GM21381 (cell line): ENCODE data around the gene ZNF398.

Source experiments
- ATAC-seq: cut with Tn5 transposase; IDR thresholded peaks from one replicate; pipeline ENCODE4 v1.9.1; 2021; ENCODE audit warnings: mild to moderate bottlenecking, moderate library complexity; ENCODE audit not compliant: unreplicated experiment

ZNF398 gene

GRCh38 chr7:149147752-149148653 lies 750 bp downstream of the ZNF398 start:
- ATAC-seq, result peak; percentile 30

- no peak for ATAC-seq
Observed at GRCh38 chr7:149150981-149151380, 3.7 kb downstream of the ZNF398 start.

- ATAC-seq, result no peak
Observed at GRCh38 chr7:149153346-149153745, 6.1 kb downstream of the ZNF398 start.

GRCh38 chr7:149154056-149154455 lies 6.8 kb downstream of the ZNF398 start:
- ATAC-seq, result no peak

- no peak for ATAC-seq
Observed at GRCh38 chr7:149156898-149157297, 9.6 kb downstream of the ZNF398 start.

GRCh38 chr7:149161241-149161848 lies 14.1 kb downstream of the ZNF398 start:
- no peak for ATAC-seq

- no peak for ATAC-seq
Observed at GRCh38 chr7:149166142-149166541, 18.9 kb downstream of the ZNF398 start.

- ATAC-seq, result no peak
Observed at GRCh38 chr7:149166630-149167352, 19.5 kb downstream of the ZNF398 start.

GRCh38 chr7:149171892-149172533 lies 24.8 kb downstream of the ZNF398 start:
- ATAC-seq, result no peak

- no peak for ATAC-seq
Observed at GRCh38 chr7:149172534-149172920, 25.3 kb downstream of the ZNF398 start.

- no peak for ATAC-seq
Observed at GRCh38 chr7:149175150-149175549, 27.9 kb downstream of the ZNF398 start.

- ATAC-seq, result no peak
Observed at GRCh38 chr7:149179241-149179640, 32.0 kb downstream of the ZNF398 start.

- ATAC-seq, result no peak
Observed at GRCh38 chr7:149180722-149181449, 33.6 kb downstream of the ZNF398 start.

GRCh38 chr7:149181450-149181790 lies 34.2 kb downstream of the ZNF398 start:
- no peak for ATAC-seq

GRCh38 chr7:149184274-149184673 lies 37.0 kb downstream of the ZNF398 start:
- ATAC-seq, result no peak

- no peak for ATAC-seq
Observed at GRCh38 chr7:149188213-149188612, 41.0 kb downstream of the ZNF398 start.

GRCh38 chr7:149188637-149189259 lies 41.5 kb downstream of the ZNF398 start:
- ATAC-seq, result no peak

- no peak for ATAC-seq
Observed at GRCh38 chr7:149191851-149192250, 44.6 kb downstream of the ZNF398 start.

GRCh38 chr7:149194799-149195179 lies 47.5 kb downstream of the ZNF398 start:
- no peak for ATAC-seq
